ENCODE results near the gene SDSL.
A peak's percentile ranks its signal among the peaks of the same experiment; 100 is the strongest.

GRCh38 chr12:113461666-113462065 lies 39.5 kb downstream of the SDSL start:
- TF ChIP-seq EZH2 (IDR thresholded peaks at IDR 0.05; ENCODE audit: borderline replicate concordance, low read length) (no peak), CTCF (conservative IDR thresholded peaks at IDR 0.05 in 1 of 2, IDR thresholded peaks at IDR 0.05 in 1 of 2; ENCODE audit: extremely low read depth in 1 of 2, insufficient read depth in 1 of 2, low read depth in 1 of 2, low read length in 2 of 2) (peak; percentile 55 to 64)
